Skeletal muscle tissue (tissue), 4 donors: ENCODE data around the gene UNC119. TPM values are rescaled to one million over a fixed set of nuclear protein-coding genes. Genes with fewer than 3 reads are reported as not detected.
"Not testable (repeated sequence)": the region's sequence is repeated elsewhere in the genome, so short reads cannot be mapped to it uniquely, and the experiment has no call there.

ENCODE experiments used
- H3K27ac ChIP-seq: one replicate; pipeline ENCODE4 v1.7.0; 2013; ENCODE audit warnings: mild to moderate bottlenecking, low read depth, low read length, inconsistent platforms
- H3K27me3 ChIP-seq, 3 donors: one replicate each; pipeline ENCODE4 v1.7.0; 2013; ENCODE audit warnings: low read length in 3 of 3; ENCODE audit not compliant: control insufficient read depth in 3 of 3, insufficient read depth in 3 of 3
- H3K36me3 ChIP-seq, 3 donors: one replicate each; pipeline ENCODE4 v1.7.0; 2013; ENCODE audit warnings: low read length in 3 of 3; ENCODE audit not compliant: control insufficient read depth in 3 of 3, insufficient read depth in 3 of 3
- H3K4me1 ChIP-seq, 3 donors: one replicate each; pipeline ENCODE4 v1.7.0; 2013; ENCODE audit warnings: low read length in 3 of 3, mild to moderate bottlenecking in 3 of 3; ENCODE audit not compliant: control insufficient read depth in 3 of 3, insufficient read depth in 3 of 3
- H3K4me3 ChIP-seq, 3 donors: one replicate each; pipeline ENCODE4 v1.7.0; 2013; ENCODE audit warnings: low read length in 3 of 3
- H3K9ac ChIP-seq, 3 donors: one replicate each; pipeline ENCODE4 v1.7.0; 2013; ENCODE audit warnings: low read length in 3 of 3, mild to moderate bottlenecking in 3 of 3, moderate library complexity in 2 of 3, low read depth in 1 of 3
- H3K9me3 ChIP-seq, 3 donors: one replicate each; pipeline ENCODE4 v1.7.0; 2013; ENCODE audit warnings: low read length in 3 of 3; ENCODE audit not compliant: control insufficient read depth in 3 of 3
- total RNA-seq: library from RNA; depleted of rRNA; stranded (reverse); fragments of >200 nt; gene quantifications from one replicate; pipeline ENCODE4 v1.2.3, GENCODE V29; 2014
- donor health status: Osteomylitis.

The UNC119 gene
- total RNA-seq, 1 donor from 2014 or later = 5.7 TPM

- Histone ChIP-seq H3K4me1 (no peaks in the 10 kb centered on the region), H3K4me3 (no peak overlapping the region), H3K36me3 (no peaks in the 10 kb centered on the region), H3K27ac (no peak overlapping the region), H3K27me3 (no peaks in the 10 kb centered on the region), H3K9me3 (no peaks in the 10 kb centered on the region), H3K9ac (no peak overlapping the region)
These were observed 27.7 kb downstream of the UNC119 start for GRCh38 chr17:28524476-28525424.

- Histone ChIP-seq H3K36me3 (no peaks in the 10 kb centered on the region), H3K4me1 (no peaks in the 10 kb centered on the region), H3K27me3 (no peaks in the 10 kb centered on the region), H3K27ac (no peak overlapping the region), H3K9me3 (no peaks in the 10 kb centered on the region), H3K4me3 (no peak overlapping the region), H3K9ac (no peak overlapping the region)
These were observed 28.5 kb downstream of the UNC119 start for GRCh38 chr17:28523876-28524275.

GRCh38 chr17:28523186-28523585 is 29.2 kb downstream of the UNC119 start:
- Histone ChIP-seq H3K4me3 (no peak overlapping the region), H3K27me3 (peaks cover 0 to 4% (median 0%) of the 10 kb centered on the region in 3 donors), H3K4me1 (no peaks in the 10 kb centered on the region), H3K27ac (no peak overlapping the region), H3K9me3 (no peaks in the 10 kb centered on the region), H3K36me3 (no peaks in the 10 kb centered on the region), H3K9ac (no peak overlapping the region)

GRCh38 chr17:28522281-28522680 is 30.1 kb downstream of the UNC119 start:
- H3K9me3 ChIP-seq, H3K27me3 ChIP-seq, H3K27ac ChIP-seq, H3K4me1 ChIP-seq, H3K9ac ChIP-seq, H3K4me3 ChIP-seq, H3K36me3 ChIP-seq: not testable (repeated sequence)

- no peak overlapping the region for H3K4me3 ChIP-seq
- H3K36me3 ChIP-seq = no peaks in the 10 kb centered on the region
- no peak overlapping the region for H3K9ac ChIP-seq
- no peak overlapping the region for H3K27ac ChIP-seq
- no peaks in the 10 kb centered on the region for H3K4me1 ChIP-seq
- peaks cover 0 to 4% (median 0%) of the 10 kb centered on the region in 3 donors for H3K27me3 ChIP-seq
- no peaks in the 10 kb centered on the region for H3K9me3 ChIP-seq
These were observed 30.9 kb downstream of the UNC119 start for GRCh38 chr17:28521311-28522085.

GRCh38 chr17:28520687-28521086 is 31.7 kb downstream of the UNC119 start:
- Histone ChIP-seq H3K4me3 (no peak overlapping the region), H3K4me1 (no peaks in the 10 kb centered on the region), H3K27me3 (peaks cover 0 to 4% (median 0%) of the 10 kb centered on the region in 3 donors), H3K27ac (no peak overlapping the region), H3K9ac (no peak overlapping the region), H3K9me3 (no peaks in the 10 kb centered on the region), H3K36me3 (no peaks in the 10 kb centered on the region)

GRCh38 chr17:28519236-28519635 is 33.2 kb downstream of the UNC119 start:
- no peak overlapping the region for H3K9ac ChIP-seq
- no peaks in the 10 kb centered on the region for H3K9me3 ChIP-seq
- no peak overlapping the region for H3K27ac ChIP-seq
- H3K36me3 ChIP-seq = no peaks in the 10 kb centered on the region
- H3K4me3 ChIP-seq = no peak overlapping the region
- H3K4me1 ChIP-seq = no peaks in the 10 kb centered on the region
- peaks cover 0 to 13% (median 2%) of the 10 kb centered on the region in 3 donors for H3K27me3 ChIP-seq

- no peak overlapping the region for H3K4me3 ChIP-seq
- no peak overlapping the region for H3K27ac ChIP-seq
- H3K9me3 ChIP-seq = no peaks in the 10 kb centered on the region
These were observed 33.8 kb downstream of the UNC119 start for GRCh38 chr17:28518578-28518977.

GRCh38 chr17:28518132-28518531 is 34.3 kb downstream of the UNC119 start:
- no peaks in the 10 kb centered on the region for H3K9me3 ChIP-seq
- no peaks in the 10 kb centered on the region for H3K4me1 ChIP-seq
- H3K4me3 ChIP-seq = no peak overlapping the region
- H3K27ac ChIP-seq = no peak overlapping the region
- no peaks in the 10 kb centered on the region for H3K36me3 ChIP-seq
- peaks cover 9 to 21% (median 11%) of the 10 kb centered on the region in 3 donors for H3K27me3 ChIP-seq
- H3K9ac ChIP-seq = no peak overlapping the region

More at GRCh38 chr17:28518578-28518977, 33.8 kb downstream of the UNC119 start:
- Histone ChIP-seq H3K36me3 (no peaks in the 10 kb centered on the region), H3K9ac (no peak overlapping the region), H3K4me1 (no peaks in the 10 kb centered on the region), H3K27me3 (peaks cover 4 to 20% (median 8%) of the 10 kb centered on the region in 3 donors)

GRCh38 chr17:28515518-28515917 is 36.9 kb downstream of the UNC119 start:
- H3K9me3 ChIP-seq = no peaks in the 10 kb centered on the region
- H3K4me3 ChIP-seq = no peak overlapping the region
- H3K4me1 ChIP-seq = no peaks in the 10 kb centered on the region
- no peaks in the 10 kb centered on the region for H3K36me3 ChIP-seq
- H3K9ac ChIP-seq = no peak overlapping the region
- no peak overlapping the region for H3K27ac ChIP-seq
- peaks cover 32 to 42% (median 32%) of the 10 kb centered on the region in 3 donors for H3K27me3 ChIP-seq
